NK-92 (cell line): ENCODE results near the gene C2orf92.
"Not testable (repeated sequence)": the region's sequence is repeated elsewhere in the genome, so short reads cannot be mapped to it uniquely, and the experiment has no call there.

ENCODE experiments used
- DNase-seq: peaks from one replicate; lab custom pipeline; 2025; ENCODE audit not compliant: unreplicated experiment; lab: John Stamatoyannopoulos, UW

The C2orf92 gene

DNA sequence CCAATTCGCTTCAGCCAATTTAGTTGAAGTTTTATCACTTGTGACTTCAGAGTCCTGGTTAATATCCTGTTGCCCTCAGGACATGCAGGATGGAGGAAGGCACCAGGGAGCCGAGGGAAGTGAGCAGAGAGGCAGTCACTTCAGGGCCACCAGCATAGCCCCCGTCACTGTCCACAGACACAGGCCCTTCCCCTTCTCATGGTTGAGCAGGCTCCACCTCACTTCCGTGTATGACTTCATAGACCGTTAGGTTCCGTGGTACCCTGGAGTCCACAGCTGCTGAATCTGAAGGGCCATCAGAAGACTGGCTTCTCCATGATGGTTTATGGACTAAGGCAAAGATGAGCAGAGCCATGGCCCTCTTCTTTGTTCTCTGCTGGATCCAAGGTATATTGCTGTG is at the start of gene C2orf92:
C2orf92 (plus strand) TSS at position 266 of the 400 bp plus-strand sequence; CDS start at position 342, 76 bp downstream.
- DNase-seq, result no peak

GRCh38 chr2:97620492-97620891 is 49.0 kb upstream of the C2orf92 start:
- not testable (repeated sequence) for DNase-seq

DNA sequence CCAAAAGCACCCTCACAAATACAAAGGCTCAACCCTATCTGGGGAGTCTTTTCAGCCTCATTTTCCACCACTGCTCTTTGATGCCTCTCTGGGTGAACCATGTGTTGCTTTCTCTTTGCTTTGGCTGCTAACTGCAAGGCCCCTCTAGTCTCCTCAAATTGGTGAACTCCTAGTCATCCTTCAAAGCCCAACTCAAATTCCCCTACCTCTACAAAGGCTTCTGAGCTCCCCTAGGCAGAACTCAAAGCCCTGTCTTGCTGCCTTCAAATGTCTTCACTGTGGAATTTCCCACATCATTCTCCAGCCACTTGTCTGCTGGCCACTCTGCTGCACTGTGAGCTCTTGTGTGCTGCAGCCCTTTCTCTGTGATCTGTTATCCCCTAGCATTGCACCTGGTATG is 46.5 kb upstream of the C2orf92 start:
- not testable (repeated sequence) for DNase-seq

DNA sequence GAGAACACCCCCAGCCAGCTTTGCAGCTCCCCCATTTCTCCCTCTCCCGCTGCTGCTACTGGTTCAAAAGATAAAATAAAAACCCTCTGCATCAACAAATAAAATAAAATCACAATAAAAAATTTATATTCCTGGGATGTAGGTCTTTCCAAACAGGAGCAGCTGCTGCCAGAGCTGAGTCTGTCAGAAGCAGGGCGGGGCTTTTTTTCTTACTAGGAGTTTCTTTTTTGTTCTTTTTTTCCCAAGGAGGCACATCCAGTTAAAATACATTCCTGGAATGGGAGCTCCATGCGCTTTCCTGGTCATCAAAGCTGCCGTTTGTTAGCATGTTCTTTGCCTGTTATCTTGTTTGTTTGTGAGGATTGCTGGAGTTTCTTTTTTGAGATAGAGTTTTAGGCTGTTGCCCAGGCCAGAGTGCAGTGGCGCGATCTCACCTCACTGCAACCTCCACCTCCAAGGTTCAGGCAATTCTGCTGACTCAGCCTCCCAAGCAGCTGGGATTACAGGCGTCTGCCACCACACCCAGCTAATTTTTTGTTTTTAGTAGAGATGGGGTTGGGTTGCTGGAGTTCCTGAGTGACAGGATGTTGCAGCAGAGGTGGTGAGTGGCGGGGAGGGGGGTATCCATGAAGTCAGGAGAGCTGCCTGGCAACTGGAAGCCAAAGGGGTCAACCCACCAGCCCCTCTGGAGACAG is 44.0 kb upstream of the C2orf92 start:
- DNase-seq, result not testable (repeated sequence)

DNA sequence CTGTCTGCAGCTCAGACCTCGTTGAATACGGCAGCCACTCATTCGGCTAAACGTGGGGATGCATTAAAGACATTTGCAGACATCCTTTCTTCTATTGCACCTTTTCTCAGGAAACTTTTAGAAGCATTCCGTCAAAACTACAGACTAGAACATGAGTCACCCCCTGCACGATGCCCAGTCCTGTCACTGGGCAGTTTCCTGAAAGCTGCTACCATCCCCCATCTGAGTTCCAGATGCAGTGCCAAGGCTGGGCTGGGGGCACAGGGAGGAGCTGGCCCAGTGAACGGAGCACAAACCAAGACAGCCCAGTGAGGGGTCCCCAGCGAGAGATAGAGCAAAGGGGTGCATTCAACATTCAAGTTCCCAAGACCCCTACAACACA is 43.5 kb upstream of the C2orf92 start:
- DNase-seq, result not testable (repeated sequence)

DNA sequence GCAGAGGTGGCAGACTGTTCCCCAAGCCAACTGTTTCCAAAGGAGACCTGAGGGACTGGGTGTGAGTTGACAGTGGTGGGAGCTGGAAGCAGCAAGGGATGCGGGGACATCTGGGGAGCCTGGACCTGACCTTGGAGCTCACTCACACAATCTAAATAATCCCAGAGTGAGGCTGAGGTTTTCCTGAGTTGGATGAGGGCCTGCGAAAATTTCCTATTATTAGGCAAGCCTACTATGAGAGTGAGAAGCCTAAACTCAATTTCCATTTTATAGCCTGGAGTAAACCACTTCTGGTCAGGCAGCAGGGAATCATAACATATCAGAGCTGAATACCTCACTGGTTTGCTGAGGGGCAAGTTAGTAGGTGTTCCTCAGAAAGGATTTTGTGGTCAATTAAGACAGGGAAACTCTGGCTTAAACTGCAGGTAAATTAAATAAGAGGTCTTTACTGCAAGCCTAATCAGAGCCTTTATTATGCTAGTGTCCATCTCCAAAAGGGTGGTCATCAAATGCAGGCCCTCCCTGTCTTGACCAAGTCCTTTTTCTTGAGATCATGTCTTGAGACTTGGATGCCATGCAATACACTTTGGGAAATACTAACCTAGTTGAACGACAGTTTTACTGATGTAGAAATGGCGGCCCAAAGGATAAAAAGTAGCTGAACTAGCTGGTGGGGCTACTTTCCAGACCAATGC is 25.3 kb upstream of the C2orf92 start:
- DNase-seq, result no peak

DNA sequence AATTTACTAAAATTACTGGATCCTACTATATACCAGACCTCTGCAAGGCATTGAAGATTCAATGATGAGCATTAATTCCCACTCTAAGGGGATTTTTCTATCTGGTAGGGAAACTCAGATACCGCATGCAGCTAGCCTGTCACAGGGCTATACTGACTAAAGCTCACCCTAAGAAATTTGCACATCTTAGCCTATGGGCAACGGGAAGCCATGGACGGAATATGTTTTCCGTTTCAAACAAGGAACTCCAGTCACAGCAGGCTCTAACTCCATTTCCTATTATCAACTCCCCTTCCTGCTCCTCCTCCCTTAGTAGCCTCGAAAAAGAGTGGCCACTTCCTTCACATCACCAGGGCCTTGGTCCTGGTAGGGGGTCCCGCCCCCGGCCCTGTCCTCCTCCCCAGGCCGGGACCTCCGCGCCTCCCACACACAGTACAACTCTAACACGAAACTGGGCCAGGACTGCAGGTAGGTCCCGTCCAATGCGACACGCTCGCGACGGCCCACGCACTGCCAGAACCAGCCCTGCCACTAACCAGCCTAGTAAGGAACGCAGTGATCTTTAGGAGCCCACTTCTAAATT is 24.3 kb upstream of the C2orf92 start:
- DNase-seq, result no peak

DNA sequence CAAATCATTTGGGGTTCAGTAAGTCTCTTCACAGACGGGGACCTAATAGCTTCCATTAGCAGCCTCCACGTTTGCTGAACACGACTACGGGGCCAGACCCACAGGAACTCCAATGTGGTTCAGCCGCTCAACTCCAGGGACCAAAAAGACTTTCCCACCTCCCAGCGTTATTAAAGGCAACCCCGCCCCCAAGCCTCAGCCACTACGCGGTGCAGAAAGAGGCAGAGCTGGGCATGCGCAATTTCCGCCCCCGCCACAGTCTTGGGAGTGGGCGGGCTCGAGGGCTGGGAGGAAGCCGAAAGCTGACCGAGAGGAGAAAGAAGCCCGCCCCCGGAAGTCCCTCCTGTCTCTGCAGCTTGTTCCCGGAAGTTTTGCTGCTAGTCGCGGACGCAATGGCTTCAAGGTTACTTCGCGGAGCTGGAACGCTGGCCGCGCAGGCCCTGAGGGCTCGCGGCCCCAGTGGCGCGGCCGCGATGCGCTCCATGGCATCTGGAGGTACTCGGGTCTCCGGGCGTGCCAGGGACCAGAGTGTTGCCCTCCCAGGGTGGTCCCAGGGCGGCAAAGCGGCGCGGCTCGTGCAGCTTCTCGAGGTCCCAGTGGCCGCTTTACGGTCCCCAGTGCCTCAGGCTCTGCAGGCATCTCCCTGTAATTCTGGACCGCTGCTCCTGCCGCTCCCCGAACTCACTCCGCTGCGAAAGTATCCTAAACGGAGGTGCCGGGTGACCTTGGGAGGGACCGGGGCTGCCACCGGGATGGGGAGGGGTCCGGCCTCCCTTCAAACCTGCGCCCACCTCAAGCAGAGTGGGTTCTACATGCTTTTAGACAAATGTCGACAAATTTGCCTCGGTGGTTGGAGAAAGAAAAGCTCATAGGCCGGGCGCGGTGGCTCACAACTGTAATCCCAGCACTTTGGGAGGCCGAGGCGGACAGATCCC is 23.6 kb upstream of the C2orf92 start, which contains the start of gene COX5B:
COX5B (plus strand) TSS at position 368 of the 935 bp plus-strand sequence; CDS start at position 393, 25 bp downstream.
- DNase-seq, result peak; percentile 93

DNA sequence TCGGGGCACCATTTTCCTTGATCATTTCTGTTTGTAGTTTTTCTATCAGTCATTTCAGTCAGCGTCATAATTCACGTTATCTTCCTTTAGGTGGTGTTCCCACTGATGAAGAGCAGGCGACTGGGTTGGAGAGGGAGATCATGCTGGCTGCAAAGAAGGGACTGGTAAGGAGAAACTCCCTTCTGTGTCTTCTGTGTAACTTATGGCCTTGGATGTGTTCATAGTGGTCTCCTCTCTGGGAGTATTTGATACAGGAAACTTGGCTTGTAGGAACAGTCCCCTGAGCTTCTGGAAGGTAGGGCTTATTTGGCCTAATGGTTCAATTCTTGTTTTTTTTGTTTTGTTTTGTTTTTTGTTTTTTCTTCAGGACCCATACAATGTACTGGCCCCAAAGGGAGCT is 22.5 kb upstream of the C2orf92 start:
- no peak for DNase-seq

DNA sequence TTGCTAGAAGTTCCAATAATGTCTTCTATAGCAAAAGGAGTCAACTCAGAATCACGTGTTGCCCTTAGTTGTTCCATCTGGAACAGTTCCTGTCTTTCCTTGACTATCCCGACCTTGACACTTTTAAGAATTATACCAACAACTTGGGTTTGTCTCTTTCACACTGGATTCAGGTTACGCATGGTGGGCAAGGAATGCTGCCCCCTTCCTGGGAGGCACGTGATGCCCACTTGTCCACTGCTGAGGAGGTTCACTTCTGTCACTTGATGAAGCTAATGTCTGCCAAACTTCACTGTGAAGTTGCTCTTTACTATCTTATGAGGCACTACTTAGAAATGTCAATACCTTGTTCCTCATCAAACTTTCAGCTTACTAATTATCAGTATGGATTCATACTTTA is 18.4 kb upstream of the C2orf92 start:
- no peak for DNase-seq

GRCh38 chr2:97653473-97653872 is 16.0 kb upstream of the C2orf92 start:
- DNase-seq, result no peak

- no peak for DNase-seq
Measured at GRCh38 chr2:97653874-97654273, 15.6 kb upstream of the C2orf92 start.

DNA sequence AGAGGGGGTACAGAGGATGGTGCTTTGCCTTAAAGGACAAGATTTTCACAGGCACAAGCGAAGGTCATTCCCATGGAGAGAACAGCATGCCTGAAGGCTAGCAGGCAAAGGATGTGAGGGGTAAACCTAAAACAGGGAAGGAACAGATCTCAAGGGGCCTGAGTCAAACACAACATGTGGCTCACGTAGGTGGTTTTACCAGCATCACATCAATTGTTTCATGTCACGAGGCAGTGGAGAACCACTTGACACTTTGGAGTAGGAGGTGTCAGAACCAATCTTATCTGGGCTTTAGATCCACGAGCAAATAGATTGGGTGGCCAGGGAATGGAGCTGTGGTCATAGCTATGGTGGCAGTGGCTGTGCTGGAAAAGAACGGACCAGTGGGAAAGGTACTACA is 15.2 kb upstream of the C2orf92 start:
- DNase-seq, result no peak

GRCh38 chr2:97654791-97655190 is 14.7 kb upstream of the C2orf92 start:
- DNase-seq, result no peak

GRCh38 chr2:97656129-97656755 is 13.3 kb upstream of the C2orf92 start:
- no peak for DNase-seq

DNA sequence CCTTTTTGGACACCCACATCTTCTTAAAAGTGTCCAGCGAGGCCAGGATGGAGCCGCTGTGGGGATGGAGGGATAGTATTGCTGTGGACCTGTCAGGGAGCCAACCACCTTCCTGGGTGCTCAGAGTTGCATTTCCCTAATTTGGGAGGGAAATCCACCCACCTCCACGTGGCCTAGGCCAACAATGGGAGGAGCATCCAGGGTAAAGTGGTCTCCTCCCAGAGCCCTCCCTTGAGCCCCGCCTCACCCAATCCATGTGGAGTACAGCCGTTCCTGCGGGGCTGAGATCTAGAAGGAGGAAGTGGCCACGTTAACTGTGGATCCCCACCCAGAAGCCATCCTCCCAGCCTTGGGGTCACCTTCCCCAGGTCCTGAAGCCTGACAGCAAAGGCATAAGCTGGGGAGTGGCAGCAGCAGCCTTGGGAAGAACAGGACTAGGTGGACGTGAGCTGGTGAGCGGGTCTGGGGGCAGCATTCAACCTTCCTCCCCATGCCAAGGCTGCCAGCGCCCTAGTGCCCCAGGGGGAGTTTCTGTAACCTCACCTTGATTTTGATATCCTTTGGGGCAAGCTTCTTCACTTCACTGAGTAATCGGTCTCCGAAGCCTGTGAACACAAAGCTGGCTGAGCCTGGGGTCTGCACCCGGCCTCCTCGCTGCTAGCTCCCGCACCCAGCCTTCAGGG is 12.5 kb upstream of the C2orf92 start:
- no peak for DNase-seq

GRCh38 chr2:97657986-97658690 is 11.4 kb upstream of the C2orf92 start:
- DNase-seq, result no peak

DNA sequence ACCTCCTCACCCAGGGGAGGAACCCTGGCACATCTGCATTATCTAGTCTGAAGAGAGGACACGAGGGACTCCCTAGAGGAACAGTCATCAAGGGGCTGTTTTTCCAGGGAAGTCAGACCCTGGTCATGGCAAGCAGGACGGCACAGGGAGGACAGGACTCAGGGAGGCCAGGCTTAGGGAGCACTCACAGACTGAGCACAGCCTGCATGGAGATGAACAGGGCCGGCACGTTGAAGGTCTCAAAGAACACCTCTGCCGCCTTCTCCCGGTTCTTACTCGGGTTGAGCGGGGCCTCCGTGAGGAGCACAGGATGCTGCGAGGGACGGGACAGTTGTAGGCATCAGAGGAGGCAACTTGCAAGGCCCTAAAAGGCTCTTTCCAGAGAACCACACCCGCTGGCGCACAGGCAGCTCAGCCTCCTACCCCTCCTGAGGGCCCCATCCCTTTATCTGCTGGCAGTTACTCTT is 10.8 kb upstream of the C2orf92 start:
- DNase-seq, result no peak
